PC-3 (cell line): ENCODE measurements around the gene LDLRAD1.

Experiments used
- EZH2 ChIP-seq: fragments of 300-600 bp; sonication (generic); IDR thresholded peaks from one replicate; pipeline ENCODE4 v1.6.1; 2017; ENCODE audit warnings: antibody characterized with exemption, mild to moderate bottlenecking, low read length; ENCODE audit not compliant: unreplicated experiment
- EZH2phosphoT487 ChIP-seq: fragments of 300-600 bp; sonication (generic); IDR thresholded peaks from 2 replicates; pipeline ENCODE4 v1.6.1; 2018; ENCODE audit warnings: mild to moderate bottlenecking, antibody characterized with exemption, low read length, borderline replicate concordance
- TF ChIP-seq, protein P1 (sequence below): fragments of 300-600 bp; sonication (generic); conservative IDR thresholded peaks from 2 replicates; pipeline ENCODE4 v1.5.1; 2017; ENCODE audit warnings: antibody characterized with exemption, low read depth, mild to moderate bottlenecking, low read length

DNA sequence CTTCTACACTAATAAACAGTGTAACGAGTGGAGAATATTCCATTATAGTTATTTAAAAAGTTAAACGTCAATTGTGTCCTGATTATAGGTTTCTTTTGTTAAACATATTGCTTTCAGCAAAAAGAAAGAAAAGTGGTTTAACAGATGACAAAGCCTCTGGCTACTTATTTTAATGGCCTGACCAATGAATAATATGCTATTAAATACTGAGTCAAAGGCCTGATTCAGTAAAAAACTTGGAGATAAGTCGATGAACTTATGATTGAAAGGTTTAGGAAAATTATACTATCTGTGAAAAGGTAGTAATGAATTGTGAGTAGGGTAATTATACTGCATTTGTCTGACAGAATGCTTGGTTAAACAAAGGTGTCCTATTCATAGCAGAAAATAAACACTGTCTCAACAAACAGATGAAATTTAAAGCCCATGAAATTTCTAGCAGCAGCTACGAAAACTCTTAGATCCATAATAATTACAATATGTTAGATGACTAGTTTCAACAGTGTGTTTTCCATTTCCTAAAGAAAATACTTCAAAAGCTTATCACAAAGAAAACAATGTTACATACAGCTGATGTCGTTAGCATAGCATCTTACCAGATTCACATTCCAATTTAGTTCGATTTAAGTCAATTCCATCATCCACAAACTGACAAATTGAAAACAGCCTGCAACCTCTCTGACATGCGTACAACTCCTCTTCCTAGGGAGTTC, 28.8 kb upstream of the LDLRAD1 start:
- TF ChIP-seq, protein P1, sequence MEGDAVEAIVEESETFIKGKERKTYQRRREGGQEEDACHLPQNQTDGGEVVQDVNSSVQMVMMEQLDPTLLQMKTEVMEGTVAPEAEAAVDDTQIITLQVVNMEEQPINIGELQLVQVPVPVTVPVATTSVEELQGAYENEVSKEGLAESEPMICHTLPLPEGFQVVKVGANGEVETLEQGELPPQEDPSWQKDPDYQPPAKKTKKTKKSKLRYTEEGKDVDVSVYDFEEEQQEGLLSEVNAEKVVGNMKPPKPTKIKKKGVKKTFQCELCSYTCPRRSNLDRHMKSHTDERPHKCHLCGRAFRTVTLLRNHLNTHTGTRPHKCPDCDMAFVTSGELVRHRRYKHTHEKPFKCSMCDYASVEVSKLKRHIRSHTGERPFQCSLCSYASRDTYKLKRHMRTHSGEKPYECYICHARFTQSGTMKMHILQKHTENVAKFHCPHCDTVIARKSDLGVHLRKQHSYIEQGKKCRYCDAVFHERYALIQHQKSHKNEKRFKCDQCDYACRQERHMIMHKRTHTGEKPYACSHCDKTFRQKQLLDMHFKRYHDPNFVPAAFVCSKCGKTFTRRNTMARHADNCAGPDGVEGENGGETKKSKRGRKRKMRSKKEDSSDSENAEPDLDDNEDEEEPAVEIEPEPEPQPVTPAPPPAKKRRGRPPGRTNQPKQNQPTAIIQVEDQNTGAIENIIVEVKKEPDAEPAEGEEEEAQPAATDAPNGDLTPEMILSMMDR = no peak
- no peak for TF ChIP-seq EZH2
- TF ChIP-seq EZH2phosphoT487 = no peak
